A673 (cell line): Measurements from ENCODE around the gene LIMS1. TPM values are rescaled to one million over a fixed set of nuclear protein-coding genes. Genes with fewer than 3 reads are reported as not detected.

Experiments used
- BruUV-seq: library from RNA; stranded (reverse); fragments of 400-500 nt; replicated peaks from 2 replicates; lab custom pipeline; 2021; lab: Mats Ljungman, UMichigan
- CTCF ChIA-PET: fragments of 300-600 bp; sonication (Branson Sonifier 250); formaldehyde crosslinking; loops from one replicate; lab custom pipeline; 2022; ENCODE audit warnings: antibody characterized with exemption; lab: Charles Lee
- POLR2A ChIA-PET: fragments of 300-600 bp; sonication (Branson Sonifier 250); formaldehyde crosslinking; loops from one replicate; lab custom pipeline; 2022; ENCODE audit warnings: antibody characterized with exemption; ENCODE audit not compliant: low non-redundant PET; lab: Charles Lee
- DNase-seq: peaks from one replicate; pipeline ENCODE4 v3.0.0-alpha.2; 2015; ENCODE audit warnings: low spot score
- H3K27ac ChIP-seq: fragments of 200-600 bp; sonication (generic); 2 replicates; pipeline ENCODE4 v1.5.1; 2016; ENCODE audit warnings: mixed run types, low read depth, mild to moderate bottlenecking, mixed read lengths, antibody characterized with exemption, low read length; ENCODE audit not compliant: poor library complexity, severe bottlenecking
- H3K27me3 ChIP-seq: fragments of 200-600 bp; sonication (generic); replicated peaks from 2 replicates; pipeline ENCODE4 v1.6.1; 2017; ENCODE audit warnings: mixed run types, low read depth, mild to moderate bottlenecking, mixed read lengths, antibody characterized with exemption, low read length; ENCODE audit not compliant: insufficient read depth, poor library complexity
- H3K36me3 ChIP-seq: fragments of 200-600 bp; sonication (generic); 2 replicates; pipeline ENCODE4 v1.6.1; 2016; ENCODE audit warnings: mixed run types, mild to moderate bottlenecking, mixed read lengths, antibody characterized with exemption, low read length; ENCODE audit not compliant: insufficient read depth, poor library complexity, severe bottlenecking
- H3K4me1 ChIP-seq: fragments of 200-600 bp; sonication (generic); 2 replicates; pipeline ENCODE4 v1.6.1; 2017; ENCODE audit warnings: mixed run types, mild to moderate bottlenecking, mixed read lengths, antibody characterized with exemption, low read length; ENCODE audit not compliant: insufficient read depth, poor library complexity, severe bottlenecking
- H3K4me3 ChIP-seq: fragments of 200-600 bp; sonication (generic); 2 replicates; pipeline ENCODE4 v1.5.1; 2016; ENCODE audit warnings: low read depth, mixed run types, mild to moderate bottlenecking, mixed read lengths, low read length; ENCODE audit not compliant: poor library complexity, severe bottlenecking
- H3K9me3 ChIP-seq: fragments of 200-600 bp; sonication (generic); 2 replicates; pipeline ENCODE4 v1.6.1; 2016; ENCODE audit warnings: mixed run types, low read depth, mild to moderate bottlenecking, mixed read lengths, antibody characterized with exemption, low read length; ENCODE audit not compliant: poor library complexity, severe bottlenecking
- CTCF ChIP-seq: fragments of 300-800, 200-600 bp; sonication (generic); conservative IDR thresholded peaks from 2 replicates; pipeline ENCODE4 v1.5.1; 2017; ENCODE audit warnings: low read depth, mild to moderate bottlenecking, antibody characterized with exemption, low read length, moderate library complexity, mixed read lengths
- EZH2 ChIP-seq: fragments of 200-600 bp; sonication (generic); IDR thresholded peaks from 2 replicates; pipeline ENCODE4 v1.6.1; 2017; ENCODE audit warnings: borderline replicate concordance, low read depth, mild to moderate bottlenecking, mixed read lengths, antibody characterized with exemption, low read length; ENCODE audit not compliant: poor library complexity, severe bottlenecking
- intact Hi-C: fragments of 100-400 bp; cut with micrococcal nuclease; formaldehyde crosslinking; loops from one replicate; pipeline ENCODE4 v1.10.0; 2022; ENCODE audit not compliant: unreplicated experiment
- total RNA-seq: library from RNA; stranded (reverse); gene quantifications from 2 replicates; pipeline ENCODE4 v1.2.3, GENCODE V29; 2021

The LIMS1 gene
- total RNA-seq, 1 experiment from 2014 or later, result 43.9 TPM

- intact Hi-C loops, result no loop called here
- Histone ChIP-seq H3K27ac (peak overlapping the region; percentile 40), H3K4me3 (peak overlapping the region; percentile 64), H3K36me3 (no peaks in the 10 kb centered on the region), H3K27me3 (no peaks in the 10 kb centered on the region), H3K9me3 (no peaks in the 10 kb centered on the region), H3K4me1 (peaks cover 11% of the 10 kb centered on the region)
- TF ChIP-seq CTCF (no peak), EZH2 (no peak)
- DNase-seq, result peak; percentile 26
- ChIA-PET POLR2A (no interaction called here), CTCF (interaction anchor here (1.4 kb wide), 1 partner anchor 49 kb away, joined by 6 read pairs; no protein-coding TSS in a partner anchor)
- no TSS peak for BruUV-seq
These were observed 1.0 kb downstream of the LIMS1 start for GRCh38 chr2:108535357-108535631.

- Histone ChIP-seq H3K36me3 (no peaks in the 10 kb centered on the region), H3K9me3 (no peaks in the 10 kb centered on the region), H3K27me3 (no peaks in the 10 kb centered on the region), H3K27ac (no peak overlapping the region), H3K4me3 (peak overlapping the region; percentile 64), H3K4me1 (peaks cover 17% of the 10 kb centered on the region)
- CTCF ChIA-PET, result no interaction called here
- TF ChIP-seq EZH2 (no peak), CTCF (no peak)
- intact Hi-C loops, result no loop called here
- no peak for DNase-seq
- POLR2A ChIA-PET, result no interaction called here
- BruUV-seq, result no TSS peak
These were observed 2.0 kb downstream of the LIMS1 start for GRCh38 chr2:108536133-108536780.

GRCh38 chr2:108536911-108537310 is 2.6 kb downstream of the LIMS1 start:
- no peak for TF ChIP-seq EZH2
- no peak for TF ChIP-seq CTCF
- Histone ChIP-seq H3K4me1 (peaks cover 23% of the 10 kb centered on the region), H3K9me3 (no peaks in the 10 kb centered on the region), H3K36me3 (no peaks in the 10 kb centered on the region), H3K27me3 (no peaks in the 10 kb centered on the region), H3K4me3 (no peak overlapping the region), H3K27ac (no peak overlapping the region)
- no TSS peak for BruUV-seq
- CTCF ChIA-PET, result no interaction called here
- DNase-seq, result no peak
- POLR2A ChIA-PET, result no interaction called here
- intact Hi-C loops, result no loop called here
